B cell (primary cell): ENCODE measurements around the gene NR4A1. TPM values are rescaled to one million over a fixed set of nuclear protein-coding genes. Genes with fewer than 3 reads are reported as not detected.

Source experiments
- ATAC-seq: fragments of 200-7000 bp; cut with Tn5 transposase; one replicate; pipeline ENCODE4 v1.10.0; 2021; ENCODE audit warnings: low read depth, mild to moderate bottlenecking, moderate number of reproducible peaks, moderate library complexity
- CTCF ChIA-PET: fragments of 350-600 bp; sonication (Branson Sonifier 250); formaldehyde crosslinking; loops from one replicate; lab custom pipeline; 2021; ENCODE audit warnings: antibody characterized with exemption, inconsistent platforms; lab: Charles Lee
- POLR2A ChIA-PET: fragments of 350-600 bp; sonication (Branson Sonifier 250); formaldehyde crosslinking; loops from one replicate; lab custom pipeline; 2021; ENCODE audit warnings: antibody characterized with exemption; lab: Charles Lee
- DNase-seq: peaks from one replicate; pipeline ENCODE4 v3.0.0; 2013
- H2AFZ ChIP-seq: 2 replicates; pipeline ENCODE4 v1.6.1; 2012; ENCODE audit warnings: mild to moderate bottlenecking, low read depth, low read length; ENCODE audit not compliant: insufficient read depth, poor library complexity, severe bottlenecking
- H3K27ac ChIP-seq, 2 donors: 1 replicate in 1 of 2; 2 replicates in 1 of 2; pipeline ENCODE4 v1.5.1; 2012 to 2013; ENCODE audit warnings: low read length in 2 of 2, mild to moderate bottlenecking in 2 of 2, moderate library complexity in 1 of 2
- H3K27me3 ChIP-seq, 4 experiments: fragments of 200-600 bp in 1 of 4; sonication (generic) in 1 of 4; replicated peaks in 1 of 4; 1 replicate in 2 of 4; 2 replicates in 2 of 4; pipeline versions ENCODE4 v1.6.1 to v1.7.0; 2013 to 2016; ENCODE audit warnings: low read length in 3 of 4, mild to moderate bottlenecking in 2 of 4, mixed read lengths in 1 of 4, moderate library complexity in 1 of 4; ENCODE audit not compliant: insufficient read depth in 4 of 4, control insufficient read depth in 3 of 4; ENCODE audit errors: control extremely low read depth in 1 of 4
- H3K36me3 ChIP-seq, 2 experiments: replicated peaks in 1 of 2; 1 replicate in 1 of 2; 2 replicates in 1 of 2; pipeline versions ENCODE4 v1.6.1 to v1.7.1; 2013; ENCODE audit warnings: low read length in 1 of 2; ENCODE audit not compliant: insufficient read depth in 2 of 2, control insufficient read depth in 1 of 2; ENCODE audit errors: control extremely low read depth in 1 of 2, extremely low read depth in 1 of 2
- H3K4me1 ChIP-seq, 2 donors: fragments of 200-600 bp in 1 of 2; sonication (generic) in 1 of 2; 1 replicate in 1 of 2; 2 replicates in 1 of 2; pipeline versions ENCODE4 v1.5.1 to v1.6.1; 2013 to 2017; ENCODE audit warnings: low read length in 2 of 2; ENCODE audit not compliant: control insufficient read depth in 2 of 2, insufficient read depth in 2 of 2
- H3K4me2 ChIP-seq: replicated peaks from 2 replicates; pipeline ENCODE3; 2012; ENCODE audit warnings: mild to moderate bottlenecking, low read depth, low read length; ENCODE audit not compliant: poor library complexity, severe bottlenecking
- H3K4me3 ChIP-seq, 5 experiments: fragments of 200-600 bp in 1 of 5; sonication (generic) in 1 of 5; 1 replicate in 3 of 5; 2 replicates in 2 of 5; pipeline versions ENCODE4 v1.5.1 to v1.7.0; 2011 to 2016; ENCODE audit warnings: low read length in 4 of 5, mild to moderate bottlenecking in 4 of 5, low read depth in 2 of 5, control low read depth in 1 of 5, moderate library complexity in 1 of 5; ENCODE audit not compliant: insufficient read depth in 1 of 5; ENCODE audit errors: control extremely low read depth in 1 of 5, extremely low read depth in 1 of 5
- H3K79me2 ChIP-seq: fragments of 200-600 bp; sonication (generic); one replicate; pipeline ENCODE4 v1.6.0; 2016; ENCODE audit warnings: low read length; ENCODE audit not compliant: control insufficient read depth, insufficient read depth
- H3K9ac ChIP-seq: fragments of 200-600 bp; sonication (generic); 2 replicates; pipeline ENCODE4 v1.6.1; 2017; ENCODE audit warnings: mild to moderate bottlenecking, low read length, moderate library complexity
- H3K9me3 ChIP-seq, 3 donors: one replicate each; pipeline versions ENCODE4 v1.6.1 to v1.7.1; 2013; ENCODE audit warnings: low read length in 2 of 3; ENCODE audit not compliant: control insufficient read depth in 2 of 3, insufficient read depth in 1 of 3; ENCODE audit errors: control extremely low read depth in 1 of 3
- H4K20me1 ChIP-seq: 2 replicates; pipeline ENCODE4 v1.6.0; 2012; ENCODE audit warnings: mild to moderate bottlenecking, low read length; ENCODE audit not compliant: insufficient read depth, control insufficient read depth, poor library complexity, severe bottlenecking
- H3K27ac Mint-ChIP-seq: one replicate; pipeline ENCODE4 v1.8.0; 2021; ENCODE audit warnings: mixed read lengths
- H3K27me3 Mint-ChIP-seq: one replicate; pipeline ENCODE4 v1.8.0; 2021; ENCODE audit warnings: mixed read lengths
- H3K4me1 Mint-ChIP-seq: one replicate; pipeline ENCODE4 v1.8.0; 2021; ENCODE audit warnings: mixed read lengths
- H3K4me3 Mint-ChIP-seq: one replicate; pipeline ENCODE4 v1.8.0; 2021; ENCODE audit warnings: mixed read lengths
- H3K9me3 Mint-ChIP-seq: one replicate; pipeline ENCODE4 v1.8.0; 2022; ENCODE audit warnings: mixed read lengths; ENCODE audit not compliant: insufficient read depth
- CTCF ChIP-seq: fragments of 200-600 bp; IDR thresholded peaks from one replicate; pipeline ENCODE4 v1.8.0; 2022; ENCODE audit warnings: antibody characterized with exemption, mild to moderate bottlenecking
- EZH2 ChIP-seq: IDR thresholded peaks from 2 replicates; pipeline ENCODE4 v1.6.1; 2012; ENCODE audit warnings: borderline replicate concordance, low read depth, mild to moderate bottlenecking, moderate library complexity, low read length; ENCODE audit not compliant: insufficient read depth, poor library complexity, severe bottlenecking
- WGBS: methylation state at CpG from one replicate; pipeline ENCODE4 v1.1.5; 2013; ENCODE audit warnings: missing lambda C conversion rate; ENCODE audit not compliant: insufficient coverage; 5-methylcytosine and 5-hydroxymethylcytosine counted together
- intact Hi-C: fragments of 100-400 bp; cut with micrococcal nuclease; formaldehyde crosslinking; loops from one replicate; pipeline ENCODE4 v1.10.0; 2022
- polyA plus RNA-seq: library from polyadenylated mRNA; depleted of rRNA; stranded (reverse); fragments of >200 nt; gene quantifications from 2 replicates; pipeline ENCODE4 v1.2.3, GENCODE V29; 2012
- total RNA-seq, 2 donors: library from RNA; stranded (reverse); fragments of 120-200 nt in 1 of 2; gene quantifications; 1 replicate in 1 of 2; 2 replicates in 1 of 2; pipeline versions ENCODE4 v1.2.3 to v1.2.4, GENCODE V29; 2013 to 2022

Gene NR4A1
- total and polyA plus RNA-seq, 2 donors (not counting 1 experiment from before 2014, with no cell fraction given) = 43.2 to 470 TPM

- TF ChIP-seq EZH2 (no peak), CTCF (no peak)
- H3K27me3 Mint-ChIP-seq = no peaks in the 10 kb centered on the region
- peaks cover 52% of the 10 kb centered on the region for H3K79me2 ChIP-seq
- no peak overlapping the region for H3K4me3 ChIP-seq
- DNase-seq (no peak), ATAC-seq (no peak)
- H3K27me3 ChIP-seq = no peaks in the 10 kb centered on the region
- peaks cover 29 to 50% of the 10 kb centered on the region in 2 donors for H3K4me1 ChIP-seq
- H3K9me3 Mint-ChIP-seq = no peaks in the 10 kb centered on the region
- H3K4me1 Mint-ChIP-seq = peaks cover 54% of the 10 kb centered on the region
- 70% methylated on average over 17 of the region's 23 CpGs for WGBS
- peak overlapping the region; percentile 44 for H3K4me3 Mint-ChIP-seq
- intact Hi-C loops = no loop called here
- H4K20me1 ChIP-seq = peaks cover 28% of the 10 kb centered on the region
- H3K9me3 ChIP-seq = no peaks in the 10 kb centered on the region
- peak overlapping the region; percentile 47 for H3K4me2 ChIP-seq
- ChIA-PET POLR2A (interaction anchor here (0.6 kb wide), 1 partner anchor 23 kb away, joined by 4 read pairs; no protein-coding TSS in a partner anchor), CTCF (interaction anchor here (0.7 to 34.6 kb wide), 3 partner anchors 9 to 43 kb away, joined by 3 to 1315 read pairs (median 103); partner anchors contain the start of gene SMIM41)
- no peak overlapping the region for H3K9ac ChIP-seq
- H2AFZ ChIP-seq = no peak overlapping the region
- peak overlapping the region in 1 of 2 donors; percentile 19 for H3K27ac ChIP-seq
- peaks cover 0 to 62% of the 10 kb centered on the region in 2 experiments for H3K36me3 ChIP-seq
- peak overlapping the region; percentile 78 for H3K27ac Mint-ChIP-seq
These were observed 22.5 kb downstream of the NR4A1 start for GRCh38 chr12:52073531-52074381.
